GM23338 (cell line): ENCODE data around the gene FAM98C.

Experiments
- CREB1 ChIP-seq: fragments of 250-450 bp; sonication (Bioruptor Pico); IDR thresholded peaks from 2 replicates; pipeline ENCODE4 v1.5.0; 2020; ENCODE audit warnings: low read depth, mild to moderate bottlenecking, moderate library complexity
- CTCF ChIP-seq, 2 experiments: fragments of 200-600 bp in 1 of 2; sonication (generic) in 1 of 2; conservative IDR thresholded peaks; 2 replicates each; pipeline versions ENCODE4 v1.5.1 to v1.6.1; 2016 to 2017; ENCODE audit warnings: antibody characterized with exemption in 2 of 2, low read depth in 2 of 2, mild to moderate bottlenecking in 2 of 2, moderate library complexity in 1 of 2
- EZH2 ChIP-seq: fragments of 200-600 bp; sonication (generic); IDR thresholded peaks from one replicate; pipeline ENCODE4 v1.8.0; 2017; ENCODE audit warnings: antibody characterized with exemption, mild to moderate bottlenecking, low read depth; ENCODE audit not compliant: unreplicated experiment
- EZH2phosphoT487 ChIP-seq: fragments of 200-600 bp; sonication (generic); IDR thresholded peaks from one replicate; pipeline ENCODE4 v1.8.1; 2018; ENCODE audit warnings: antibody characterized with exemption; ENCODE audit not compliant: unreplicated experiment
- JUNB ChIP-seq: IDR thresholded peaks from one replicate; pipeline ENCODE4 v1.6.1; 2016; ENCODE audit warnings: antibody characterized with exemption; ENCODE audit not compliant: unreplicated experiment
- NANOG ChIP-seq: IDR thresholded peaks from 2 replicates; pipeline ENCODE4 v1.6.1; 2016; ENCODE audit warnings: antibody characterized with exemption, borderline replicate concordance
- POLR2AphosphoS5 ChIP-seq: IDR thresholded peaks from 2 replicates; pipeline ENCODE4 v1.6.1; 2016; ENCODE audit warnings: antibody characterized with exemption, low read depth
- REST ChIP-seq: IDR thresholded peaks from one replicate; pipeline ENCODE4 v1.6.1; 2018; ENCODE audit warnings: antibody characterized with exemption; ENCODE audit not compliant: unreplicated experiment
- STAT1 ChIP-seq: IDR thresholded peaks from one replicate; pipeline ENCODE4 v1.6.1; 2016; ENCODE audit warnings: antibody characterized with exemption; ENCODE audit not compliant: unreplicated experiment
- ZNF114 ChIP-seq: fragments of 250-450 bp; sonication (Bioruptor Pico); IDR thresholded peaks from 2 replicates; pipeline ENCODE4 v1.5.0; 2020; ENCODE audit warnings: mild to moderate bottlenecking, moderate library complexity
- ZNF462 ChIP-seq: fragments of 250-450 bp; sonication (Bioruptor Pico); IDR thresholded peaks from 2 replicates; pipeline ENCODE4 v1.5.0; 2020; ENCODE audit warnings: mild to moderate bottlenecking, moderate library complexity

GRCh38 chr19:38422438-38422837 is 19.5 kb downstream of the FAM98C start:
- TF ChIP-seq CTCF (conservative IDR thresholded peaks at IDR 0.05; ENCODE audit: low read depth in 2 of 2) (no peak), EZH2phosphoT487 (no peak), EZH2 (no peak), ZNF114 (CRISPR knock-in tag) (no peak), REST (no peak), POLR2AphosphoS5 (no peak), JUNB (no peak), NANOG (no peak), CREB1 (CRISPR knock-in tag) (no peak), STAT1 (no peak), ZNF462 (CRISPR knock-in tag) (no peak)
